Cerebellar nuclear complex (tissue), 1 donor: ENCODE data around the gene TXNDC16.

Experiments
- DNase-seq, 2 experiments: peaks; one replicate each; lab custom pipeline; 2025; lab: John Stamatoyannopoulos, UW

TXNDC16 gene

GRCh38 chr14:52446355-52446754 lies 106.0 kb downstream of the TXNDC16 start:
- no peak for DNase-seq

DNA sequence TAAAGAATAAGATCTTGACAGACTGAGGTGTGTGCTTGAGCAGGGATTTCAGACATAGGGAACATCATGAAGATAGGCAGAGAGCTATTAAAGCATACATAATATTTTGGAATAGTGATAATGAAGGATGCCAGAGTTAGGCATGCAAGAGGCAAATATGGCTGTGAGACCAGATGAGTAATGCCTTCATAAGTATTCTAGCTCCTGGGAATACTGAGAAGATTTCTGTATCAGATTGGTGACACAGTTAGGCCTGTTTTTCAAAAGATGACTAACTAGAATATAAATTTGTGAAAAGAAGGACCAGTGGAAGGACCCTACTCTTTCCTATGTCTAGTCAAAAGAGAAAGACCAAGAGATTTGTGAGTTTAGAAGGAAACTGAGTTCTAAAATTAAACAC lies 108.8 kb downstream of the TXNDC16 start:
- DNase-seq, result no peak

DNA sequence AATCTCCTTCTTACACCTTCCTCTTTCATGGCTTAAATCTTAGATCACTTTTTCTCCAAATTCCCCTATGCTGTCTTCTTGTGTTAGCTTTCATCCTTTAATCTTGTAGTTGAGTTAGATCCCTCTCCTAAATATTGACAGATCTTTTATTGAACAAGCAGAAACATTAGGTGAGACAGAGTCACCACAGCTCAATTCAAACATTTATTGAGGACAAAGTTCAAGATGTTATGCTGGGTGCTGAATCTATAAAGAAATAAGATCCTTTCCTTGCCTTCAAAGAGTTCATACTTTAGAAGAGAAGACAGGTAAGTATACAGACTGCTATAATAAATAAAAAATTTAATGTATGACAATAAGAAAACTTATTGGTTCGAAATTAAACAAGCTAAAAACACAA lies 109.7 kb downstream of the TXNDC16 start:
- no peak for DNase-seq

DNA sequence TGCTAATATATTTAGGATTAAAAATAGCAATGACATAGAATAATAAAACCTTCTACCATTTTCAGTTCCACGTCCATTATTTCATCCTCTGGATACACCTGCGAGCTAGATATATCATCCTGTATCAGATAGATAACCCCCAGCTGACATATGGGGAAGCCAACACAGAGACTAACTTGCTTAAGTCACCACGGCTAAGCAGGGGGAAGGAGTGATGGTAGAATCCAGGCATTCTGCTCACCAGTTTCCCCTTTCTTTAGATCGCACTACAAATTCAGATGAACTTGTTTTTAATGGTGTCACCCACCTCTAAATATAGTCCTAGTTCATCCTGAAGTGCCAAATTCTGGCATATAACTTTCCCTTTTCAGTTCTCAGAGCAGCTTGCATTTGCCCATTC lies 110.1 kb downstream of the TXNDC16 start:
- DNase-seq, result no peak

DNA sequence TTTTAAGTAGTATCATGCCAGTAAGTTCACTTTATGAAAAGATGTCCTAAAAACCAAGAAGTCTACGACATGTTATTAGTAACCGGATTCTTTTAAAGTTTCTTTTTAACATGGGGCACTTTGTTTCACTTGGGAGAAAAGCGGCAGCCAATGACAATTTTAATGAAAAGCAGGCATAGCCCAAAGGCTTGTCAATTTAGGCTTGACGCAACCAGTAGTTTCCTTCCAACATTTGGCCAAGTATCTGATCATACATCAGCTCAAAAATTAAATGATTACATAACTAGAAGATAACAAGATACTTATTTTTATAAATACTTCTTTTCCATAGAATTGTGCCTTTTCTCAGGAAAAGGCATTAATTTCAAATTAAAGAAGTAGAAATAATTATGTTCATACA lies 112.8 kb downstream of the TXNDC16 start:
- no peak for DNase-seq

GRCh38 chr14:52434955-52435354 lies 117.3 kb downstream of the TXNDC16 start:
- no peak for DNase-seq

GRCh38 chr14:52430474-52430873 lies 121.8 kb downstream of the TXNDC16 start:
- DNase-seq, result no peak

DNA sequence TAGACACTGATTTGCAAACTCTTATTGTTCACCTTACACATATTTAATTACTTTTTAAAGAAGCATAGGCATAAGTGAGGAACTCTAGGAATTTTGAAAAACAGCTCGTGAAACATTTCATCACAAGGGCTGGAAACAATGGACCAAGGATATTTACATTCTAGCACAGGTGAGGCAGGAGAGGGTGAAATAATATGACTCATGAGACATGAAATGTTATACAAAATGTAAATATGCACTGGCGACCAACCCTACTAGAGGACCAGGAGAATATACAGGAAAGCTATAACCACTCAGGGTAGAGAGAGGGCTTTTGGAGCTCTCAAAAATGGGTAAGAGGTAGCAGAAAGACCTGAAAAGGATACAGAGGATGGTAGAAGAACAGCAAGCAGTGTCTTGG lies 122.9 kb downstream of the TXNDC16 start:
- no peak for DNase-seq

- no peak for DNase-seq
Measured at GRCh38 chr14:52427460-52427859, 124.8 kb downstream of the TXNDC16 start.

- DNase-seq, result no peak
Measured at GRCh38 chr14:52422650-52423356, 129.5 kb downstream of the TXNDC16 start.

- no peak for DNase-seq
Measured at GRCh38 chr14:52417139-52417538, 135.2 kb downstream of the TXNDC16 start.

- no peak for DNase-seq
Measured at GRCh38 chr14:52413729-52414408, 138.4 kb downstream of the TXNDC16 start.

- DNase-seq, result no peak
Measured at GRCh38 chr14:52412426-52412825, 139.9 kb downstream of the TXNDC16 start.

GRCh38 chr14:52405314-52405713 lies 147.0 kb downstream of the TXNDC16 start:
- no peak for DNase-seq

GRCh38 chr14:52402812-52403526 lies 149.3 kb downstream of the TXNDC16 start:
- DNase-seq, result no peak

DNA sequence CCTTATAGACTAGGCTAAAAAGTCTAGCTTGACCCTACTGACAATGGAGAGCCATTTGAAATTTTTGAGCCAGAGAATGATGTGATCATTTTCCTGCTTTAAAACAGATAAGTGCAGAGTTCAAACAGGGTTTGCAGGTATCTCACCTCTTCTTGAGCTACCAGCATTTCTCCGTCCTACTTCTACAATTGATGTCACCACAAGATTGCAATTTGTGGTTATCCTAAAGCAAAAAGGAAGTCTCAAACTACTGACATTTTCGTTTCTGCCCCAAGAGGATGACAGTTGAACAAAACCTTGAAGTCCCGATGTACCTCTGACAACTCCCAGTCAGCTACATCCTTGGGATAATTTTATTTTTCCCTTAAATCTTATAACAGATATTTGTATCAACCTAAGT lies 151.5 kb downstream of the TXNDC16 start:
- DNase-seq, result no peak

GRCh38 chr14:52399921-52400595 lies 152.2 kb downstream of the TXNDC16 start:
- no peak for DNase-seq

DNA sequence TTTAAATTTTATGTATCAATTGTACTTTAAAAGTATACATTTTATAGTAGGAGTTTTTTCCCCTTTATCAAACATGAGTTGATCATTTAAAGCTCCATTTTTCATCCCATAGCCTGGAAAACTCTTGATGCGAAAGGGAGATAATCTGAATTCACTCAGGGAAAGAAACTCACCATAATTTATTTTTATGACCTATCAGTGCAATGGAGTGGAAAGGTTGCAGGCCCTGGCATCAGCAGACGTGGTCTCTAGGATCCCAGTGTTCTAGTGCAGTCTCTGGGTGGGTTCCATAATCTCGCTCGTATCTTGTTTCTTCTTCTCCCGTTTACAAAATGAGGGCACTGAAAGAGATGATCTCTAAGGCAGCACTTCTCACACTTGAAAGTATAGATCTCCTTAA lies 153.2 kb downstream of the TXNDC16 start:
- no peak for DNase-seq

DNA sequence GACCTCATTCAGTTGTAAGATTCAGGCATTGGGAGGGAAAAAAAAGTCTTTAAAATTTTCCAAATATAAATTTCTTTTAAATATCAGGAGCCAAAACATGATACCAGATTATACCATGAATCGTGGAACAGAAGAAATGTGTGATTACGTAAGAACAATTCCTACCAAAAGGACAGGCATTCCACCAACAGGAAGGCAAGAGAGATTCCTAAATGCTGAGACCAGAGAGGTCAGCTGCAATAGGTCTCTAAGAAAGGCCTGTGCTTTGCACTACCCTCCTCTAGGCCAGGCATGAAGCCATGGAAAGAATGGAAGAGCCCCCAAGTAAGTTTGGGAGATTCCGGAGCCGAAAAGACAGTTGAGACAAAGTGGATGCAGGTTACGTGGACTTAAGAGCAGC lies 154.5 kb downstream of the TXNDC16 start:
- no peak for DNase-seq

DNA sequence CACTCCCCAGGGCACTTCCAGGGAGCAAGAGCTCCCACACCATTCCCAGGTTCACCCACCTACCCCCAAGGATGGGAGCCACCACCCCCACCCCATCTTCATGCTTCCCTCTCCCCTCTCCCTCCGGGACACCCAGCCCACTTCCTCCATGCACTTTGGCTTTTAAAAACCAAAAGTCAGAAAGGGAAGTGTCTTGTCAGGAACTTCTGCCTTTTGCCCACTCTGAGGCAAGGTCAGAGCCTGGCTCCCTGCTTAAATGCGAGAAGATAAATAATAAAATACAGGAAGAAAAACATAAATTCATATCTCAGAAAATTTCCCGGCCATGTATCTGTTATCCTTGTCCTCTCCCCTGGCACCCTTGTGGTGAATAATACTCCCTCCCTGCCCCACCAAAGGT lies 156.6 kb downstream of the TXNDC16 start:
- DNase-seq, result no peak

- DNase-seq, result no peak
Measured at GRCh38 chr14:52391881-52392615, 160.3 kb downstream of the TXNDC16 start.
